Measurements from ENCODE around the gene PHTF2. TPM values are rescaled to one million over a fixed set of nuclear protein-coding genes. Genes with fewer than 3 reads are reported as not detected.

PHTF2 gene
- polyA plus RNA-seq, 1 donor (not counting 4 experiments of a cell fraction or from before 2014, with no cell fraction given) = 24.1 TPM

GRCh38 chr7:77912293-77912692 is 113.7 kb downstream of the PHTF2 start:
- FAIRE-seq (no peak), DNase-seq (ENCODE audit: low read depth, low spot score) (no peak)
- no peaks in the 10 kb centered on the region for H3K9me3 ChIP-seq (ENCODE audit: control insufficient read depth, low read depth, low read length)
- TF ChIP-seq CTCF (optimal IDR thresholded peaks at IDR 0.05 in 1 of 3, IDR thresholded peaks at IDR 0.05 in 1 of 3, conservative IDR thresholded peaks at IDR 0.05 in 1 of 3; ENCODE audit: extremely low read depth in 1 of 3, insufficient read depth in 2 of 3, low read length in 3 of 3) (no peak), EZH2 (IDR thresholded peaks at IDR 0.05; ENCODE audit: low read length) (no peak)
- H3K9ac ChIP-seq (ENCODE audit: control insufficient read depth, extremely low read depth, insufficient read depth, low read length) = no peak overlapping the region
- no peaks in the 10 kb centered on the region for H3K4me1 ChIP-seq (ENCODE audit: control insufficient read depth, extremely low read depth, insufficient read depth, low read length)
- H3K9me1 ChIP-seq (ENCODE audit: control insufficient read depth, extremely low read depth, insufficient read depth, low read length) = no peaks in the 10 kb centered on the region
- H3K4me3 ChIP-seq (ENCODE audit: control insufficient read depth in 2 of 3, extremely low read depth in 1 of 3, insufficient read depth in 2 of 3, low read depth in 1 of 3, low read length in 3 of 3) = no peak overlapping the region
- H3K79me2 ChIP-seq (ENCODE audit: control insufficient read depth, insufficient read depth, low read length) = no peaks in the 10 kb centered on the region
- H4K20me1 ChIP-seq (ENCODE audit: control insufficient read depth, extremely low read depth, insufficient read depth, low read length) = no peaks in the 10 kb centered on the region
- no peak overlapping the region for H2AFZ ChIP-seq (ENCODE audit: control insufficient read depth, low read length)
- no peak overlapping the region for H3K27ac ChIP-seq (ENCODE audit: control insufficient read depth, insufficient read depth, low read length)
- no peak overlapping the region for H3K4me2 ChIP-seq (ENCODE audit: control insufficient read depth, extremely low read depth, insufficient read depth, low read depth, low read length)
- no peaks in the 10 kb centered on the region for H3K36me3 ChIP-seq (ENCODE audit: control insufficient read depth in 2 of 2, extremely low read depth in 1 of 2, insufficient read depth in 2 of 2, low read length in 2 of 2)
- dilution Hi-C loops (cut with MboI; ENCODE audit: extremely low pct_ligation_motif_present, low sequenced_read_pairs) = no loop called here
- H3K27me3 ChIP-seq (ENCODE audit: control insufficient read depth, extremely low read depth, insufficient read depth, low read length) = no peaks in the 10 kb centered on the region

- dilution Hi-C loops (cut with MboI; ENCODE audit: extremely low pct_ligation_motif_present, low sequenced_read_pairs) = no loop called here
- Histone ChIP-seq H3K36me3 (ENCODE audit: control insufficient read depth in 2 of 2, extremely low read depth in 1 of 2, insufficient read depth in 2 of 2, low read length in 2 of 2) (no peaks in the 10 kb centered on the region), H3K4me1 (ENCODE audit: control insufficient read depth, extremely low read depth, insufficient read depth, low read length) (no peaks in the 10 kb centered on the region), H3K27me3 (ENCODE audit: control insufficient read depth, extremely low read depth, insufficient read depth, low read length) (no peaks in the 10 kb centered on the region), H3K9me3 (ENCODE audit: control insufficient read depth, low read depth, low read length) (no peaks in the 10 kb centered on the region), H3K9me1 (ENCODE audit: control insufficient read depth, extremely low read depth, insufficient read depth, low read length) (no peaks in the 10 kb centered on the region), H3K27ac (ENCODE audit: control insufficient read depth, insufficient read depth, low read length) (no peak overlapping the region), H4K20me1 (ENCODE audit: control insufficient read depth, extremely low read depth, insufficient read depth, low read length) (no peaks in the 10 kb centered on the region), H3K4me3 (ENCODE audit: control insufficient read depth in 2 of 3, extremely low read depth in 1 of 3, insufficient read depth in 2 of 3, low read depth in 1 of 3, low read length in 3 of 3) (no peak overlapping the region), H3K79me2 (ENCODE audit: control insufficient read depth, insufficient read depth, low read length) (no peaks in the 10 kb centered on the region), H2AFZ (ENCODE audit: control insufficient read depth, low read length) (no peak overlapping the region), H3K9ac (ENCODE audit: control insufficient read depth, extremely low read depth, insufficient read depth, low read length) (no peak overlapping the region), H3K4me2 (ENCODE audit: control insufficient read depth, extremely low read depth, insufficient read depth, low read depth, low read length) (no peak overlapping the region)
- DNase-seq (ENCODE audit: low read depth, low spot score) (no peak), FAIRE-seq (no peak)
- TF ChIP-seq EZH2 (IDR thresholded peaks at IDR 0.05; ENCODE audit: low read length) (no peak), CTCF (optimal IDR thresholded peaks at IDR 0.05 in 1 of 3, IDR thresholded peaks at IDR 0.05 in 1 of 3, conservative IDR thresholded peaks at IDR 0.05 in 1 of 3; ENCODE audit: extremely low read depth in 1 of 3, insufficient read depth in 2 of 3, low read length in 3 of 3) (no peak)
These were observed 115.5 kb downstream of the PHTF2 start for GRCh38 chr7:77913977-77914607.
